ENCODE results near the gene NFATC1.

NFATC1 gene

GRCh38 chr18:79438089-79438897 is 42.6 kb downstream of the NFATC1 start:
- in situ Hi-C loops (cut with HindIII; ENCODE audit: low sequenced_read_pairs): loop anchor here (5.0 kb wide), 1 partner anchor 36 kb away; no protein-coding TSS in a partner anchor
- DNase-seq (ENCODE audit: low read depth): no peak
- H3K4me3 ChIP-seq (ENCODE audit: low read depth, low read length): no peak overlapping the region
- TF ChIP-seq, protein P1, sequence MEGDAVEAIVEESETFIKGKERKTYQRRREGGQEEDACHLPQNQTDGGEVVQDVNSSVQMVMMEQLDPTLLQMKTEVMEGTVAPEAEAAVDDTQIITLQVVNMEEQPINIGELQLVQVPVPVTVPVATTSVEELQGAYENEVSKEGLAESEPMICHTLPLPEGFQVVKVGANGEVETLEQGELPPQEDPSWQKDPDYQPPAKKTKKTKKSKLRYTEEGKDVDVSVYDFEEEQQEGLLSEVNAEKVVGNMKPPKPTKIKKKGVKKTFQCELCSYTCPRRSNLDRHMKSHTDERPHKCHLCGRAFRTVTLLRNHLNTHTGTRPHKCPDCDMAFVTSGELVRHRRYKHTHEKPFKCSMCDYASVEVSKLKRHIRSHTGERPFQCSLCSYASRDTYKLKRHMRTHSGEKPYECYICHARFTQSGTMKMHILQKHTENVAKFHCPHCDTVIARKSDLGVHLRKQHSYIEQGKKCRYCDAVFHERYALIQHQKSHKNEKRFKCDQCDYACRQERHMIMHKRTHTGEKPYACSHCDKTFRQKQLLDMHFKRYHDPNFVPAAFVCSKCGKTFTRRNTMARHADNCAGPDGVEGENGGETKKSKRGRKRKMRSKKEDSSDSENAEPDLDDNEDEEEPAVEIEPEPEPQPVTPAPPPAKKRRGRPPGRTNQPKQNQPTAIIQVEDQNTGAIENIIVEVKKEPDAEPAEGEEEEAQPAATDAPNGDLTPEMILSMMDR (IDR thresholded peaks at IDR 0.05; ENCODE audit: low read depth, low read length, missing control alignments): no peak

DNA sequence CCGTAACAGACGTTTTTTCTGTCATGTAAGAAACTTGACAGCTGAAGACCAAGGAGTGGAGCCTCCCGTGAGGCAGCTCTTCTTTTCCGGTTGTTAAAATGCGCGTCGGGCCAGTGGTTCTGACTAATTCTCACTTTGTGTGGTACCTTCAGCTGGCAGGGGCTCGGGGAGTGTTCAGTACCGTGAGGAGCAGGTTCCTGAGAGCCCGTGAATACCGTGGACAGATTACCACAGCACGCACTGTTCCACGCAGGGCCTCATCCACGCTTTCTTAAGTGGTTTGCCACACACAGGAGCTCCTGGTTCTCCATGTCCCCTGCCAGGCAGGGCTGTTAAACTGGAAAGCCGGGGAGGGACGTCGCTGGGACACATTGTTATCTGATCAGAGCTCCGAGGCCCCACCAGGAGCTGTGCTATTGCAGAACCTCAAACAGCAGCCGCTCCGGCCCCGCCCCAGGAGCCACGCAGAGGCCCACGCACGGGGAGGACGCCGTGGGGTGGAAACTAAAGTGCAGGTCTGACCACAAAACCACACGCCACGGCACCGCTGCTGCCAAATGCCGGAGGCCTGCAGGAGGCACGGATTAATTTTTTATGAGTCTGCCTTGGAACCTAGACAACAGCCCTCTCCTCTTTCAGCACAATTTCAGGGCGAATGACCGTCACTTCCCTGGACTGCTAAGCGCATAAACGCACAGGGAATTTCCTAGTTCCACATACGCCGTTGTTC is 43.3 kb downstream of the NFATC1 start:
- in situ Hi-C loops (cut with HindIII; ENCODE audit: low sequenced_read_pairs): loop anchor here (5.0 kb wide), 1 partner anchor 37 kb away; no protein-coding TSS in a partner anchor
- TF ChIP-seq, protein P1 (IDR thresholded peaks at IDR 0.05; ENCODE audit: low read depth, low read length, missing control alignments): no peak
- no peak overlapping the region for H3K4me3 ChIP-seq (ENCODE audit: low read depth, low read length)
- DNase-seq (ENCODE audit: low read depth): peak; percentile 76

GRCh38 chr18:79439628-79440023 is 43.9 kb downstream of the NFATC1 start:
- no peak overlapping the region for H3K4me3 ChIP-seq (ENCODE audit: low read depth, low read length)
- DNase-seq (ENCODE audit: low read depth): no peak
- in situ Hi-C loops (cut with HindIII; ENCODE audit: low sequenced_read_pairs): loop anchor here (5.0 kb wide), 1 partner anchor 37 kb away; no protein-coding TSS in a partner anchor
- TF ChIP-seq, protein P1 (IDR thresholded peaks at IDR 0.05; ENCODE audit: low read depth, low read length, missing control alignments): no peak

DNA sequence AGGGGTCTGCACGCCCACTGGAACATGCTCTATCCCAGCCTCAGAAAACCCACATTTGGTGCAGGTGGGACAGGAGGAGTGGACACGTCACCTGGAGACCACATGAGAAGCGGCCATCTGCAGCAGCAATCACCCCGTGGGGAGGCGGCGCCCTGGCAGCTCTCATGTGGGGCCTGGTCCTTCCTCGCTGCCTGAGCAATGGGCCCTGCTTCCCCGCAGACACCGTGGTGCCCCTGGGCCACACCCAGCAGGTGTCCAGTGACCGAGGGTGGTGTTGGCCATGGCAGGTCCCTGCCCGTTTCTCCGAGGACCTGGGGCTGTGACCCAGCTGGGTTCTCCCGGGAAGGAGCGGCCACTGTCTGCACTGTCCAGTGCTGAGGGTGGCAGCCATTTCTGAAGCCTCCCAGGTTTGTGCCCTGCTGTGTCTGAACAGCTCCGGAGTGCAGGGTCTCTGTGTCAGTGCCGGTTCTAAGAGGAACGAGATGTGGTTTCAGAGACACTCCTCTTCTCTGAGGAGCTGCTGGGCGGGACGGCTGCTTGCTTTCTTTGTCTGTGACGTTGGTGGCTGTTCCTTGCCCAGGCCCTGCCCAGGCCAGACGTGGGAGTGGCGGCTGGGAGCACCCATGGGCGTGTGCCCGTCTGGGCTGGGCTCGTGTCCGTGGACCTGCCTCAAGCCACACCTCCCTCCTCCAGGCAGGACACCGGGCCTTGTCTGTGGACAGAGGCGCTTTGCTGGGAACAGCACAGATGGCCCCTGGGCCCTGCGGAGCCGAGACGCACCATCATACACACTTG is 44.8 kb downstream of the NFATC1 start:
- TF ChIP-seq, protein P1 (IDR thresholded peaks at IDR 0.05; ENCODE audit: low read depth, low read length, missing control alignments): no peak
- in situ Hi-C loops (cut with HindIII; ENCODE audit: low sequenced_read_pairs): no loop called here

DNA sequence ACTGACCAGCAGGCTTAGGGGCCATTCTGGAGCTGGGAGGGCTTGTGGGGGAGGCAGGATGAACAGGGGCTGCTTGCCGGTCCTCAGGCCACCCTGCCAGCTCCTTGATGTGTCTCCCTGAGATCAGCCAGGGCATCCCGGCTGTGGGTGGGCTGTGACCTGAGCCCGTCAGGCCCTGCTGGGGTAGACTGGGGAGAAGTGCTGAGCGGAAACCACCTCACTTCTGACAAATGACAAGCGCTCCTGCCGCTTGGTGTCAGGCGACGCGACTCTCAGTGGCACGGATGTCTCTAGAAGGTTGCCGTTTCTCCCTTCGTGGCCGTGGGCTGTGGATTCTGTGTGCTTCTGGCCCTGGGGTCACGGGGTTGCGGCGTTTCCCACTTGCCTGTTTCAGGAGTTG is 45.7 kb downstream of the NFATC1 start:
- no peak for DNase-seq (ENCODE audit: low read depth)
- no peak overlapping the region for H3K4me3 ChIP-seq (ENCODE audit: low read depth, low read length)
- in situ Hi-C loops (cut with HindIII; ENCODE audit: low sequenced_read_pairs): no loop called here
- TF ChIP-seq, protein P1 (IDR thresholded peaks at IDR 0.05; ENCODE audit: low read depth, low read length, missing control alignments): no peak

More for the DNA sequence above, 44.8 kb downstream of the NFATC1 start:
- no peak for DNase-seq (ENCODE audit: low read depth)
- no peak overlapping the region for H3K4me3 ChIP-seq (ENCODE audit: low read depth, low read length)

Measured in astrocyte of the cerebellum (primary cell).